Colonic mucosa (tissue), 4 donors: ENCODE results near the gene PNRC2. TPM values are rescaled to one million over a fixed set of nuclear protein-coding genes. Genes with fewer than 3 reads are reported as not detected.

ENCODE experiments used
- DNase-seq: peaks from one replicate; pipeline ENCODE4 v3.0.0-alpha.2; 2020
- H3K27ac ChIP-seq: fragments of 200-600 bp; one replicate; pipeline ENCODE4 v1.8.0; 2021
- H3K27me3 ChIP-seq: fragments of 200-600 bp; one replicate; pipeline ENCODE4 v1.8.0; 2021
- H3K36me3 ChIP-seq: fragments of 200-600 bp; one replicate; pipeline ENCODE4 v1.8.0; 2021
- H3K4me1 ChIP-seq: fragments of 200-600 bp; one replicate; pipeline ENCODE4 v1.8.0; 2021; ENCODE audit warnings: mild to moderate bottlenecking
- H3K4me3 ChIP-seq: fragments of 200-600 bp; one replicate; pipeline ENCODE4 v1.8.0; 2021
- H3K9ac ChIP-seq, 2 donors: one replicate each; pipeline ENCODE4 v1.7.0; 2013; ENCODE audit warnings: control low read depth in 2 of 2, low read depth in 2 of 2, low read length in 2 of 2
- H3K9me3 ChIP-seq: fragments of 200-600 bp; one replicate; pipeline ENCODE4 v1.8.0; 2021
- CTCF ChIP-seq: fragments of 200-600 bp; IDR thresholded peaks from one replicate; pipeline ENCODE4 v1.8.0; 2022; ENCODE audit warnings: antibody characterized with exemption, mild to moderate bottlenecking
- intact Hi-C: fragments of 100-400 bp; cut with DNase I; formaldehyde crosslinking; loops from one replicate; pipeline ENCODE4 v1.14.1; 2022
- total RNA-seq, 2 donors: library from RNA; stranded (reverse); fragmentation: NEBNext Ultra II Directional in 1 of 2; extraction: Animal tissue kit (Norgen Biotek cat#: 25700) in 1 of 2; gene quantifications; one replicate each; pipeline ENCODE4 v1.2.1, GENCODE V29; 2021
- donor health status: healthy.
- donor health status: DM: no; HTN: no; CAD: no.
- donor health status: DM: no; HTN: no; CAD: no.

The PNRC2 gene
- total RNA-seq, 2 donors from 2014 or later = 152 to 170 TPM

- no peak for TF ChIP-seq CTCF
- Histone ChIP-seq H3K4me3 (no peak overlapping the region), H3K27ac (no peak overlapping the region), H3K9ac (no peak overlapping the region), H3K36me3 (no peaks in the 10 kb centered on the region), H3K9me3 (no peaks in the 10 kb centered on the region), H3K4me1 (no peaks in the 10 kb centered on the region), H3K27me3 (no peaks in the 10 kb centered on the region)
- DNase-seq = no peak
- intact Hi-C loops = loop anchor here (5.0 kb wide), 2 partner anchors 103 to 143 kb away; no protein-coding TSS in a partner anchor
Observed at GRCh38 chr1:23914921-23915320, 44.7 kb upstream of the PNRC2 start.

- no peaks in the 10 kb centered on the region for H3K36me3 ChIP-seq
- H3K4me1 ChIP-seq = no peaks in the 10 kb centered on the region
- no peaks in the 10 kb centered on the region for H3K27me3 ChIP-seq
- intact Hi-C loops = loop anchor here (5.0 kb wide), 2 partner anchors 103 to 143 kb away; no protein-coding TSS in a partner anchor
- H3K27ac ChIP-seq = no peak overlapping the region
- no peak for DNase-seq
- TF ChIP-seq CTCF = no peak
- no peaks in the 10 kb centered on the region for H3K9me3 ChIP-seq
- H3K4me3 ChIP-seq = no peak overlapping the region
- peak overlapping the region in 1 of 2 donors; percentile 46 for H3K9ac ChIP-seq
Observed at GRCh38 chr1:23915466-23915865, 44.2 kb upstream of the PNRC2 start.

- H3K9ac ChIP-seq = peak overlapping the region; percentile 46 to 47
- H3K9me3 ChIP-seq = no peaks in the 10 kb centered on the region
- H3K27ac ChIP-seq = no peak overlapping the region
- no peak overlapping the region for H3K4me3 ChIP-seq
- DNase-seq = peak; percentile 81
- peaks cover 5% of the 10 kb centered on the region for H3K4me1 ChIP-seq
- no peaks in the 10 kb centered on the region for H3K27me3 ChIP-seq
- H3K36me3 ChIP-seq = no peaks in the 10 kb centered on the region
- intact Hi-C loops = loop anchor here (5.0 kb wide), 2 partner anchors 104 to 144 kb away; no protein-coding TSS in a partner anchor
- TF ChIP-seq CTCF = peak; percentile 58
Observed at GRCh38 chr1:23916209-23917131, 43.2 kb upstream of the PNRC2 start.

GRCh38 chr1:23922321-23922943 lies 37.2 kb upstream of the PNRC2 start:
- Histone ChIP-seq H3K27ac (no peak overlapping the region), H3K9ac (no peak overlapping the region), H3K4me1 (peaks cover 5% of the 10 kb centered on the region), H3K9me3 (no peaks in the 10 kb centered on the region), H3K27me3 (no peaks in the 10 kb centered on the region), H3K36me3 (no peaks in the 10 kb centered on the region), H3K4me3 (no peak overlapping the region)
- DNase-seq = peak; percentile 38
- intact Hi-C loops = no loop called here
- TF ChIP-seq CTCF = no peak

GRCh38 chr1:23923592-23924499 lies 35.8 kb upstream of the PNRC2 start:
- Histone ChIP-seq H3K36me3 (no peaks in the 10 kb centered on the region), H3K27me3 (no peaks in the 10 kb centered on the region), H3K27ac (no peak overlapping the region), H3K9ac (no peak overlapping the region), H3K9me3 (no peaks in the 10 kb centered on the region), H3K4me3 (no peak overlapping the region), H3K4me1 (peaks cover 5% of the 10 kb centered on the region)
- no peak for TF ChIP-seq CTCF
- DNase-seq = no peak
- intact Hi-C loops = no loop called here
